ENCODE measurements around the gene ATRN.
"Not testable (repeated sequence)": the region's sequence is repeated elsewhere in the genome, so short reads cannot be mapped to it uniquely, and the experiment has no call there.

ATRN gene

GRCh38 chr20:3563548-3564177, 92.8 kb downstream of the ATRN start:
- no peak for DNase-seq (ENCODE audit: low read depth)

DNA sequence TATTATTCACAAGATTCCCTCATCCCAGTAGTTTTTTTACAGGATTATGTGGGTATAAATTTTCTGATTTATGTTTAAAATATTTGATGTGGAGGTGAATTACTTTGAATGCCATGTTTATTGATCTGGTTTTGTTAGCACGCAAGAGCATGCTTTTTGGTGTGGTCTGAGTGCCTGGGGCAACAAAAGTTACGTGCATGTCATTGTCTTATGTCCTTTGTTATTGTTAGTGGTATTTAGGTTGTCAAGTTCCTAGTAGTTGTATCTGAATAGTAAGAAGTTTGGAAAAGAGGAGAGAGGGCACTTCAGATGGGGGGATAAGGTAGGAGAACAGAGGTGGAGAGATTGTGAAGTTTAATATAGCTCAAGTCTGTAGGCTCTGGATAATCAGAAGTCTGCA, 95.0 kb downstream of the ATRN start:
- DNase-seq (ENCODE audit: low read depth): no peak

- no peak for DNase-seq (ENCODE audit: low read depth)
Measured at GRCh38 chr20:3572151-3572550, 101.3 kb downstream of the ATRN start.

DNA sequence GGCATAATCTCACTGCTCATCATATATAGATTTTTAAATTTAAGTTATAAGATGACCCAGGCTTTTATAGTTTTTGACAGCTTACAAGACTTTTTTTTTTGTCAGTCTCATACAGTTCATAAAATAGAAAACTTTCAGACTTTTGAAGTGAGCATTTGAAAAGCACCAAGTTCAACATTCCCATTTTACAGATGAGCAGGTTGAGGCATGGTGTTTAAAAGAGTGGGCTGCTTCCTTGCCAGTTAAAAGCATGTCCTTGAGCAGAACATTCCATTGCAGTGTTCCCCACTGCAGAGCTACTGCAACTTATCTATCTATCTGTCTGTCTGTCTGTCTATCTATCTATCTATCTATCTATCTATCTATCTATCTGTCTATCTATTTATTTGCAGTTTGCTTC, 105.5 kb downstream of the ATRN start:
- no peak for DNase-seq (ENCODE audit: low read depth)

GRCh38 chr20:3577366-3577765, 106.5 kb downstream of the ATRN start:
- no peak for DNase-seq (ENCODE audit: low read depth)

DNA sequence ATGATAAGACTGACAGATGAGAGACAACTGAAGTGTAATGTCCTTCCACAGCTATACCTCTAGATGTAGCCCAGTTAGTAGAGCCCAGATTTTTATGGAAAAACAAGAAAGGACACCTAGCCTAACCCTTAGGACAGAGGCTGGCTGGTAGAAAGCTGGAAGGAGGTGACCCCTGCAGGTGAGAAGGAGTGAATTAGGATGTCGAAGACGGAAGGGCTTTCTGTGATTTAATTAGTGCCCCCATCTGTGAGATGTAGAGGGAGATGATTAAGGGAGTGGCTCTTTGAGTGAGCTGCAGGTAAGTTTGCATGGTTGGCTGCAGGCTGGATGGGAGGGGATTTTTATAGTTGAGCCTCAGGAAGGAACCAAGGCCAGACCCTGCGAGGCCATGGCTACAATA, 109.6 kb downstream of the ATRN start:
- DNase-seq (ENCODE audit: low read depth): no peak

DNA sequence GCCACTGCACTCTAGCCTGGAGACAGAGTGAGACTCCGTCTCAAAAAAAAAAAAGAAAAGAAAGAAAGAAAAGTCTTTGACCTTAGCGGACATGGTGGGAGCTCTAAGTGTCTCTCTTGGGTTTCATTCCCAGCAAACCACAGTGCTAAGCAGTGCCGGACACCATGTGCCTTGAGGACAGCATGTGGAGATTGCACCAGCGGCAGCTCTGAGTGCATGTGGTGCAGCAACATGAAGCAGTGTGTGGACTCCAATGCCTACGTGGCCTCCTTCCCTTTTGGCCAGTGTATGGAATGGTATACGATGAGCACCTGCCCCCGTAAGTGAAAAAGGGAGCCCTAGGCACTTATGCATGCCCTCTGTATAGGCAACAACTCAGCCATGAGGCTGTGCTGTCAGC, 112.9 kb downstream of the ATRN start:
- no peak for DNase-seq (ENCODE audit: low read depth)

DNA sequence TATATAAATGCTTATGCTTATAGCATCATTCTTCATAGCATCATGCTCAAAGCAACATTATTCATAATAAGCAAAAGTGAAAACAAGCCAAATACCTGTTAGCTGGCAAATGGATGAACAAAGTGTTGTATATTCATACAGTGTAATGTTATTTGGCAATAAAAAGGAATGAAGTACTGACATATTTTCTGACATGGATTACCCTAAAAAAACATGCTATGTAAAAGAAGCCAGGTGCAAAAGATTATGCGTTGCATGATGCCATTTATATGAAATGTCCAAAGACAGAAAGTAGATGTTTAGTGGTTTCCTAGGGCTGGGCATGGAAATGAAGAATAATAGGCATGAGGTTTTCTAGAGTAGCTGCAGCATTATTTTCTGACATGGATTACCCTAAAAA, 115.3 kb downstream of the ATRN start:
- no peak for DNase-seq (ENCODE audit: low read depth)

- no peak for DNase-seq (ENCODE audit: low read depth)
Measured at GRCh38 chr20:3590164-3590563, 119.3 kb downstream of the ATRN start.

DNA sequence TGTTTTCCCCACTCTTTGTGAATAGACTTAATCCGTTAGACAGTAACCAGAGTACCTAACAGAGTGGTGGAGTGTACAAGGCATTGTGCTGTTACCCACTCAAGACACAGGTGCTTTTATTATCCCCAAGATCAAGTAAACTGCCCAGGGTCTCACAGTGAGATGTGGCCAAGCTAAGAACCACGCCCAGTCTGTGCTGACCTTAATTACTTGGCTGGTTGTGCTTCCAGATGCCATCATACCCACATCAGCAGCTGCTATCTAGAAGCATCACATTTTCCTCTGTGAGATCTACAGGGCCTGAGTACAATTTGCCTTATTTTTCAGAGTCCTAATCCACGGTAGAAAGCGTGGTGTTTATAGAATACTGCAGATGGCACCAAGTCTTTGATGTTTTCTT, 122.1 kb downstream of the ATRN start:
- DNase-seq (ENCODE audit: low read depth): no peak

GRCh38 chr20:3595541-3595940, 124.7 kb downstream of the ATRN start:
- no peak for DNase-seq (ENCODE audit: low read depth)

- DNase-seq (ENCODE audit: low read depth): no peak
Measured at GRCh38 chr20:3603108-3603507, 132.3 kb downstream of the ATRN start.

DNA sequence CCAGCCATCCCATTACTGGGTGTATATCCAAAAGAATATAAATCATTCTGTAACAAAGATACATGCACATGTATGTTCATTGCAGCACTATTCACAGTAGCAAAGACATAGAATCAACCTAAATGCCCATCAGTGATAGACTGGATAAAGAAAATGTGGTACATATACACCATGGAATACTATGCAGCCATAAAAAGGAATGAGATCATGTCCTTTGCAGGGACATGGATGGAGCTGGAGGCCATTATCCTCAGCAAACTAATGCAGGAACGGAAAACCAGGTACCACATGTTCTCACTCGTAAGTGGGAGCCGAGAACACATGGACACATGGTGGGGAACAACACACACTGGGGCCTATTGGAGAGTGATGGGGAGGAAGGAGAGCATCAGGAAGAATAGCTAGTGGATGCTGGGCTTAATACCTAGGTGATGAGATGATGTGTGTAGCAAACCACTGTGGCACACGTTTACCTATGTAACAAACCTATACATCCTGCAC, 134.6 kb downstream of the ATRN start:
- not testable (repeated sequence) for DNase-seq (ENCODE audit: low read depth)

DNA sequence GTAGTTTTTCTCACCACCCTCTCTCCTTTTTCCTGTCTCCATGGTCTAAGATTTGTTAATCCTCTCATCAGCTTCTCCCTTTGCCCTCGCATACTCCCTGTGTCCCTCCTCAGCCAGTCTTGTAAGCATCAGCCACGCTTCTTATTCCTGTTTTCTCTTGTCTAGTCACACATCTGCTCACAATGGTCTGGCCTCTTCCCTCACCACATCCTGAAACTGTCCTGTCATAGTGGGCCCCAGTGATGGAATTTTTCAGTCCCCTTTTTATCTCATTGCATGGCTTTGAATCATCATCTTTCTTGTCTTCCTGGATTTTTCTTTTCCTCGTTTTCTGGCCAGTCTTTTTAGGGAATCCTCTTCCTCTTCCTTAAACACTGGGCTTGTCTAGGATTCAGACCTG, 135.2 kb downstream of the ATRN start:
- DNase-seq (ENCODE audit: low read depth): no peak

- no peak for DNase-seq (ENCODE audit: low read depth)
Measured at GRCh38 chr20:3611901-3612300, 141.1 kb downstream of the ATRN start.

- DNase-seq (ENCODE audit: low read depth): no peak
Measured at GRCh38 chr20:3612795-3613572, 142.2 kb downstream of the ATRN start.

- DNase-seq (ENCODE audit: low read depth): no peak
Measured at GRCh38 chr20:3613821-3614440, 143.1 kb downstream of the ATRN start.

GRCh38 chr20:3614466-3614865, 143.6 kb downstream of the ATRN start:
- DNase-seq (ENCODE audit: low read depth): no peak

DNA sequence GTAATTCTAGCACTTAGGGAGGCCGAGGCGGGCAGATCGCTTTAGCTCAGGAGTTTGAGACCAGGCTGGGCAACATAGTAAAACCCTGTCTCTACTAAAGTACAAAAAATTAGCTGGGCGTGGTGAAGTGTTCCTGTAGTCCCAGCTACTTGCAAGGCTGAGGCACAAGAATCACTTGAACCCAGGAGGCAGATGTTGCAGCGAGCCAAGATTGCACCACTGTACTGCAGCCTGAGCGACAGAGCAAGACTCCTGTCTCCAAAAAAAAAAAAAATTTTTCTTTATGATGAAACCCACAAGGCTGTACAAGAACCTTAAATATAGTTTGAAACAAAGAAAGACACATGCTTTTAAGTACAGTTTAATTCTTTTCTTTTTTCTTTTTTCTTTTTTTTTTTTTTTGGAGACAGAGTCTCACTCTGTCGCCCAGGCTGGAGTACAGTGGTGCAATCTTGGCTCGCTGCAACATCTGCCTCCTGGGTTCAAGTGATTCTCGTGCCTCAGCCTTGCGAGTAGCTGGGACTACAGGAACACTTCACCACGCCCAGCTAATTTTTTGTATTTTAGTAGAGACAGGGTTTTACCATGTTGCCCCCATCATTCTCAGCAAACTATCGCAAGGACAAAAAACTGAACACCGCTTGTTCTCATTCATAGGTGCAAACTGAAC, 144.5 kb downstream of the ATRN start:
- not testable (repeated sequence) for DNase-seq (ENCODE audit: low read depth)

GRCh38 chr20:3616250-3616649, 145.4 kb downstream of the ATRN start:
- no peak for DNase-seq (ENCODE audit: low read depth)

DNA sequence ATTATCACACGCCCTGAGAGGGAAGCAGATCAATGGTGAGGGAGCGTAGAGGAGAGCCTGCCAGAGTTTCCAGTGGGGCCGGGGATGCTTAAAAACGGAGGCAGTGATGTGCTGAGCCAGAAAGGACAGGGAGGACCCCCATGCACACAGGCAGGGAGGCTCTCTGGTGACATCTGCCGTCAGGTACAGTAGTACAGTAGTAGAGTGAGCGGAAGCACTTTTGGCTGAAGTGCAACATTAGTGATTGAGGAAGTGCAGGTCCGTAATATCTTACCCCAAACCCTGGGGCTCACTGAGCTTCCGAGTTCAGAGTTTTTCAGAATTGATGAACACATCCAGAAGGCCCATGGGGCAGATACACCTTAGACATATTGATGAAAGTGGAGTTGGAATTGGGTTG, 150.3 kb downstream of the ATRN start:
- DNase-seq (ENCODE audit: low read depth): no peak

DNA sequence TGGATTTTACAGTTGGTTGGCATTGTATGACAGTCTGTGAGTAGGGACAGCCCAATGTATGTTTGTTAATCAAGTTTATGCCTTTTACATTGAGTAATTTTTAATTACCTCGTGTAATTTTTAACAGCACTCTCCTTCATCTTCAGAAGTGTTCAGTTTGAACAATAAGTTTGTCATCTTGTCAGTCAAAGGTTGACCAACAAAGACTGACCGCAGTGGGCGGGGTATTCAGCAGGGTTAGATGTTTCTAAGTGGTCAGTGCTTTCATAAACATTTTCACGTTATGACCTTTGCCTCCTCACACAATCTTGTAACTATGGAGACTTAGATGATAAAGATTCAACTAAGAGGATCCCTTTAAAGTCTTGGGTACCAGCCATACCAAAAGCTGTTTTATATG, 151.6 kb downstream of the ATRN start:
- no peak for DNase-seq (ENCODE audit: low read depth)

GRCh38 chr20:3627476-3627875, 156.7 kb downstream of the ATRN start:
- no peak for DNase-seq (ENCODE audit: low read depth)
